Superior temporal gyrus (tissue), 1 donor: ENCODE data around the gene CXCL8.

Experiments
- DNase-seq: peaks from one replicate; pipeline ENCODE4 v3.0.0-alpha.2; 2016; ENCODE audit errors: extremely low spot score

The CXCL8 gene

GRCh38 chr4:73718375-73719373, 21.7 kb upstream of the CXCL8 start:
- DNase-seq, result no peak

DNA sequence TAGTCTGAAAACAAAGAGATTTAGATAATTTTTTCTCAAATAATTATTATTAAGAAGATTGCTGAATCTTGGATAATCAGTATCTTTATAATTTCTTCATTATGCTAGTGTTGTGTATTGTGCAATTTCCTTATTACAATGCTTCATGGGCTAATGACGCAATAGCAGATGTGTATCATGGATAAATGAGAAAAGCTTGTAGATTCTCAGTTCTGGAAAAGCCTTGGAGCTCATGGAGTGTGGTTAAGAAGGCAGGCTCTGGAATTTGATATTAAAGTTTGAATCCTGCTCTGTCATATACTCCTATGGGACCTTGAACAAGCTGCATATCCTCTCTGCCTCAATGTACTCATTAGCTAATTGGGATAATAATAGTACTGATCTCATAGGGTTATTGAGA, 18.9 kb upstream of the CXCL8 start:
- no peak for DNase-seq

DNA sequence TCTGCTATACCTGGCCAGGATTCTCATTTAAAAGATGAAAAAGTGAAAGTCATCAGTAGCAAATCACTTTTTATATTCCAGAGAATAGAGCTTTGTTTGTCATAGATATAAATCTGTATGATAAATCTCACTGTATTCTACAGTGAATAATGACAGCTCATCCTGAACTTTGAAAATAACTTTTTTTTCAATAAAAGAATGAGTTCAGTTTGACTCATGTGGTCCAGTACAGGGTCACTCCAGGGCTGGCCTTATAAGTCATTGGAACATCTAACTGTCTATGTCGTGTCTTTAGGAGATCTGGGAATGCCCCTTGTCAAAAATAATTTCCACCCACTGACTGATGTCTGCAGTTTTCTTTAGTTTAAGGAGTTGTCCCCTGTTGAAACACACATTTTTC, 18.5 kb upstream of the CXCL8 start:
- no peak for DNase-seq

GRCh38 chr4:73723023-73723422, 17.3 kb upstream of the CXCL8 start:
- DNase-seq, result no peak

GRCh38 chr4:73723928-73724327, 16.4 kb upstream of the CXCL8 start:
- DNase-seq, result no peak

GRCh38 chr4:73725510-73725909, 14.9 kb upstream of the CXCL8 start:
- no peak for DNase-seq

- no peak for DNase-seq
Observed at GRCh38 chr4:73725985-73726384, 14.4 kb upstream of the CXCL8 start.

DNA sequence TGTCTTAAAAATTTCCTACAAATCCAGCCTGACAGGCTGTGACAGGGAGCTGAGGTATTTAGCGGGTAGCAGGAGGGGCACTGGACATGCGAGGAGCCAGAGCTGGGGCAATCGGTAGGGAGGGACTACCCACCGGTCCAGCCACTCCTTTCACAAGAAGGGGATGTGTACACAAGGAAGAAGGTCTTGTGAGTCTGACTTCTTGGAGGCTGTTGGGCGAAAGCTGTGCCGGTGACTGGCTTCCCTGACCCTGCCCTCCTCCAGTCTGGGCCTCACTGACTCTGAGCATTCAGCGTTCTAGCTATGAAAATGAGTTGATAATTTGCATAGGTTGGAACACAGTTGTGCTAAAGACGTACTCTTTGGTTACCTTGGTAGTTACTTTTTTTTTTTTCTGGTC, 12.7 kb upstream of the CXCL8 start:
- DNase-seq, result no peak

GRCh38 chr4:73728091-73728741, 12.2 kb upstream of the CXCL8 start:
- no peak for DNase-seq

DNA sequence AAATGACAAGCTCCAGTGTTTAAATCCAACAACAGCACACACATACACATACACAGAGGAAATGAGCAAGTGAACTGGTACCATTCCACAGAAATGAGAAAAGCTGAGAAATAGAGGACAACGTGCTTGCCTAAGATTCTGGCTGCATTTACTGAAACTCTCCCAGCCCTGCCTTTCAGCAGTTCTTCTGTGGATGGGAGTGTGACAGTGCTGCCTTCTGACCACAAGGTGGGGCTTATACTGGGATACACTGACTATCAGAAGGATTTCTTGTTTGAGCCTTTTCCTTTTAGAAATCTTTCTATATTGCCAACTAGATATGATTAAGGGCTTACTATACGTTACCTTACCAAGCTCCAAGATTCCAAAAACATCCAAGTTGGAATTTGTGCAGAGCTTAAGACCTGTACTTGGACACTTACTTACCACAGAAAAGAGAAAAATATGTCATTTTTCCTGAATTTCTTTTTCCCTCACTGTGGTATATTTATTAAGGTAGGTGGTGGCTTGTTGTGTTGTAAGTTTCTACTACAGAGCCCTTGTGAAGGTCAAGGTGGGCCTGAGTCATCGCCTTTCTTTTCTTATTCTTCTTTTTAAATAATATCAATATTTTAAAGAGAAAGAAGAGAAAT, 10.7 kb upstream of the CXCL8 start:
- peak; percentile 83 for DNase-seq

DNA sequence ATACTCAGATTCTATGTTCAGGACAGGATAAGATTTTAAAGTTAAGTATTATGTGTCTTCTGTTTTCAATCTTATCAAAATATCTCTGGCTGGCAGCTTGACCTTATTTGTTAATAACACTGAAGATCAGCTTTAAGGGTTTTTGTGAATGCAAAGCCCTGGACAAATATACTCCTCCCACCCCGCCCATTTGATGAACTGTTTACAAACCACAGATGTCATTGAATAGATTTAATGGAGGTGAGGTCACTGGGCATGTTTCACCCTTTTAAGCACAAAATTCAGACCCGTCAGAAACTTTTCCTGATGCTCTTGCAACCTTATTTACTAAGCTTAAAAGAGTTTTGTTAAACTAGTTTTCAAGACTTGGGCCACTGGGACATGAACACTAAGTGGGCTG, 10.1 kb upstream of the CXCL8 start:
- no peak for DNase-seq

DNA sequence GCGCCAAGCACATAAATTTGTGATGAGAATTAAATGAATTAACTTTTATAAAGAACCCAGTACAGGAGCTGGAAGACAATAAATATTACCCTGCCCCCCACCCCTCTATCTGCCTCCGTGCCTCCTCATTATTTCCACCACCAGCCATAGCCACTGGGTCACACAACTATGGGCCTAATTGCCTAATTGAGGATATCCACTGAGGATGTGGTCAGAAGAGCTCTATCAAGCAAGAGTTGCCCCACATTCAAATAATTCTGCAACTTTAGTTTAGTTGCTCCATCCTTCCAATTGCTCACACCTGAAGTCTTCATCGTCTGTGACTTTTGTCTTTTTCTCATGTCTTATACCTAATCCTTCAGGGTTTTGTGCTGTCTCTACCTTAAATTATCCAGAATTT, 9.5 kb upstream of the CXCL8 start:
- no peak for DNase-seq

- DNase-seq, result no peak
Observed at GRCh38 chr4:73731968-73732610, 8.3 kb upstream of the CXCL8 start.

DNA sequence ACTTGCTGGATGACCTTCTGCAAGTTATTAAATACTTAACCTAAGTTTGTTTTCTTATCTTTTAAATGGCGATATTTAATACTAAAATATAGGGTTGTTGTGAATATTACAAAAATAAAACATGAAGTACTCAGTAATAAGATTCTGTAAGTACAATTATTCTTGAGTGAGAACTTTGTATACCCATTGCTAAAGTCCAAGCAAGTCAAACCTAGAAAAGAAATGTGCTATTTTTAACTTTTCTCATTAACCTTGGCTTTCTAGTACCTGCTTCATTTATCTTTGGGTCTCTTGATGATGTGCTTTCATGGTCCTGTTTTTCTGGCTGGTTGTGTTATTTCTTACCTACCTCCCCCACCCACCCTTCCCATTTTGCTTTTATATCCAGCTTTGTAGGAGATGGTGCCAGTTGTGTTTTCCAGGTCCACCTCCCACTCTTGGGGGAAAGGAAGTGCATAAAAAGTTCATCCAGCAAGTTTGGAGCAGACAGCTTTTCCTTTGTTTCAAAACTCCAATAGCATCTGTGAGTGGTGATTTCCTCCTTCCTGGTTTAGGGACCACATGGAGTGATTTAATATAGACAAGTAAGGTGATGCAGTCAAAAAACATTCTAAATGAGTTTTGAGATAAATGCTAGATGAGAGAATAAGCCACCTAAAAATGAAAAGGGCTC, 7.5 kb upstream of the CXCL8 start:
- no peak for DNase-seq

DNA sequence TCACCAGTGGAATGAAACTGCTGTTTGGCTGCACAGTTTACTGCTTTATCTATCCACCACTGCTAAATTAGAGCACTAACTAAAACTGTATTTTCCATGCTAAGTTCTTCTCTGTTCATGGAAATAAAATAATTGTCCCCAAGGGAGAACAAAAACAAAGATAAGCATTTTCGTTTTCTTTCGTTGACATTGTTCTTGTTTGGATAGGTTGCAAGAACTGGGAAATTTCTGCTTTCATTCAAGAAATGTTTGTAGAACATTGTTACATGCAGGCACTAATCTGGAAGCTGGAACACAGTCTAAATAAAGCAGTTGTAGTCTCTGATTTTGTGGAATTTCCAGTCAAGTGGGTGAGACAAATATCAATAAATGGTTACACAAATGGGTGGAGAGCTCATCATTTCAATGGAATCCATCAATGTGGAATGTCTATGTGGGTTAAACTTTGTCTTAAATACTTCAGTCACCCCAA, 5.8 kb upstream of the CXCL8 start:
- no peak for DNase-seq

- no peak for DNase-seq
Observed at GRCh38 chr4:73735231-73735630, 5.1 kb upstream of the CXCL8 start.

GRCh38 chr4:73741031-73741749, 821 bp downstream of the CXCL8 start:
- no peak for DNase-seq

GRCh38 chr4:73741750-73742489, 1.6 kb downstream of the CXCL8 start:
- no peak for DNase-seq

DNA sequence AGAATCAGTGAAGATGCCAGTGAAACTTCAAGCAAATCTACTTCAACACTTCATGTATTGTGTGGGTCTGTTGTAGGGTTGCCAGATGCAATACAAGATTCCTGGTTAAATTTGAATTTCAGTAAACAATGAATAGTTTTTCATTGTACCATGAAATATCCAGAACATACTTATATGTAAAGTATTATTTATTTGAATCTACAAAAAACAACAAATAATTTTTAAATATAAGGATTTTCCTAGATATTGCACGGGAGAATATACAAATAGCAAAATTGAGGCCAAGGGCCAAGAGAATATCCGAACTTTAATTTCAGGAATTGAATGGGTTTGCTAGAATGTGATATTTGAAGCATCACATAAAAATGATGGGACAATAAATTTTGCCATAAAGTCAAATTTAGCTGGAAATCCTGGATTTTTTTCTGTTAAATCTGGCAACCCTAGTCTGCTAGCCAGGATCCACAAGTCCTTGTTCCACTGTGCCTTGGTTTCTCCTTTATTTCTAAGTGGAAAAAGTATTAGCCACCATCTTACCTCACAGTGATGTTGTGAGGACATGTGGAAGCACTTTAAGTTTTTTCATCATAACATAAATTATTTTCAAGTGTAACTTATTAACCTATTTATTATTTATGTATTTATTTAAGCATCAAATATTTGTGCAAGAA, 2.3 kb downstream of the CXCL8 start:
- no peak for DNase-seq
